HepG2 (cell line): ENCODE measurements around the gene ALG8. TPM values are rescaled to one million over a fixed set of nuclear protein-coding genes. Genes with fewer than 3 reads are reported as not detected.

ENCODE experiments used
- BCL6 ChIP-seq: IDR thresholded peaks from 2 replicates; pipeline ENCODE4 v1.6.1; 2016; ENCODE audit warnings: missing genetic modification reagents, missing compliant biosample characterization
- CEBPG ChIP-seq: IDR thresholded peaks from 2 replicates; pipeline ENCODE4 v1.6.1; 2016
- CREB1 ChIP-seq, 2 experiments: fragments of 450-650 bp in 1 of 2; IDR thresholded peaks; 2 replicates each; pipeline ENCODE4 v1.6.1; 2016 to 2017; ENCODE audit warnings: control low read depth in 1 of 2, mild to moderate bottlenecking in 1 of 2, missing compliant biosample characterization in 1 of 2, missing genetic modification characterization in 1 of 2
- FLYWCH1 ChIP-seq: sonication (generic); formaldehyde crosslinking; IDR thresholded peaks from 2 replicates; pipeline ENCODE4 v1.8.1; 2023; ENCODE audit warnings: mild to moderate bottlenecking, missing genetic modification reagents
- FOXP1 ChIP-seq, 2 experiments: fragments of 450-650 bp in 1 of 2; IDR thresholded peaks; 2 replicates each; pipeline ENCODE4 v1.6.1; 2017 to 2018; ENCODE audit warnings: antibody characterized with exemption in 1 of 2
- JDP2 ChIP-seq: sonication (generic); formaldehyde crosslinking; IDR thresholded peaks from 2 replicates; pipeline ENCODE4 v1.8.1; 2022; ENCODE audit warnings: missing genetic modification reagents, borderline replicate concordance
- KLF16 ChIP-seq, 2 experiments: sonication (generic) in 1 of 2; formaldehyde crosslinking in 1 of 2; IDR thresholded peaks; 2 replicates each; pipeline versions ENCODE4 v1.6.1 to v1.8.0; 2016 to 2023; ENCODE audit warnings: missing genetic modification reagents in 2 of 2, missing compliant biosample characterization in 1 of 2
- NR2F2 ChIP-seq: IDR thresholded peaks from 2 replicates; pipeline ENCODE4 v1.6.1; 2012; ENCODE audit warnings: low read depth, inconsistent platforms, borderline replicate concordance
- PCBP1 ChIP-seq: fragments of 200-400 bp; formaldehyde crosslinking; IDR thresholded peaks from 2 replicates; pipeline ENCODE4 v1.6.1; 2017; ENCODE audit warnings: mild to moderate bottlenecking, low read depth, low read length, borderline replicate concordance
- POGZ ChIP-seq: sonication (generic); formaldehyde crosslinking; IDR thresholded peaks from 2 replicates; pipeline ENCODE4 v1.4.0; 2020; ENCODE audit warnings: mild to moderate bottlenecking, missing genetic modification reagents
- RBFOX2 ChIP-seq: fragments of 200-400 bp; formaldehyde crosslinking; IDR thresholded peaks from 2 replicates; pipeline ENCODE4 v1.6.1; 2017; ENCODE audit warnings: low read depth, mild to moderate bottlenecking, low read length
- TARDBP ChIP-seq: sonication (generic); formaldehyde crosslinking; IDR thresholded peaks from 2 replicates; pipeline ENCODE4 v1.8.0; 2022; ENCODE audit warnings: mild to moderate bottlenecking, missing genetic modification reagents
- TBX2 ChIP-seq: sonication (generic); formaldehyde crosslinking; IDR thresholded peaks from 2 replicates; pipeline ENCODE4 v1.5.0; 2020; ENCODE audit warnings: missing genetic modification reagents, mild to moderate bottlenecking, borderline replicate concordance
- TCF12 ChIP-seq, 2 experiments: fragments of 450-650 bp in 1 of 2; sonication (generic) in 1 of 2; formaldehyde crosslinking in 1 of 2; IDR thresholded peaks; 2 replicates each; pipeline versions ENCODE4 v1.6.1 to v1.8.0; 2017 to 2022; ENCODE audit warnings: antibody characterized with exemption in 1 of 2, mild to moderate bottlenecking in 1 of 2, missing genetic modification reagents in 1 of 2, moderate library complexity in 1 of 2
- THAP11 ChIP-seq: IDR thresholded peaks from 2 replicates; pipeline ENCODE4 v1.6.1; 2016; ENCODE audit warnings: missing biosample characterization, missing genetic modification reagents
- ZMYM4 ChIP-seq: sonication (generic); formaldehyde crosslinking; IDR thresholded peaks from 2 replicates; pipeline ENCODE4 v1.8.1; 2023; ENCODE audit warnings: mild to moderate bottlenecking, missing genetic modification reagents
- ZNF24 ChIP-seq: fragments of 450-650 bp; IDR thresholded peaks from 2 replicates; pipeline ENCODE4 v1.6.1; 2017; ENCODE audit warnings: antibody characterized with exemption, mild to moderate bottlenecking
- ZNF274 ChIP-seq: sonication (generic); formaldehyde crosslinking; IDR thresholded peaks from 2 replicates; pipeline ENCODE4 v1.5.1; 2020; ENCODE audit warnings: mild to moderate bottlenecking, missing genetic modification reagents
- ZNF510 ChIP-seq: sonication (generic); formaldehyde crosslinking; IDR thresholded peaks from 2 replicates; pipeline ENCODE4 v1.4.0; 2020; ENCODE audit warnings: low read depth, mild to moderate bottlenecking, missing genetic modification reagents
- ZNF605 ChIP-seq: sonication (generic); formaldehyde crosslinking; IDR thresholded peaks from 2 replicates; pipeline ENCODE4 v1.8.0; 2022; ENCODE audit warnings: mild to moderate bottlenecking, missing genetic modification reagents
- ZNF772 ChIP-seq: sonication (generic); formaldehyde crosslinking; IDR thresholded peaks from 2 replicates; pipeline ENCODE4 v1.5.0; 2020; ENCODE audit warnings: mild to moderate bottlenecking, missing genetic modification reagents
- ZNF781 ChIP-seq: sonication (generic); formaldehyde crosslinking; IDR thresholded peaks from 2 replicates; pipeline ENCODE4 v1.5.1; 2020; ENCODE audit warnings: borderline replicate concordance, mild to moderate bottlenecking, missing genetic modification reagents; ENCODE audit errors: not compliant biosample characterization
- ZSCAN25 ChIP-seq: sonication (generic); formaldehyde crosslinking; IDR thresholded peaks from 2 replicates; pipeline ENCODE4 v1.8.0; 2022; ENCODE audit warnings: mild to moderate bottlenecking, missing genetic modification reagents
- polyA plus RNA-seq, 8 experiments: library from polyadenylated mRNA; depleted of rRNA in 3 of 8; stranded (reverse) in 7 of 8; unstranded in 1 of 8; fragments of >200 nt; fragmentation: Illumina TruSeq in 4 of 8; extraction: Trizol in 4 of 8; gene quantifications; 2 replicates each; pipeline versions ENCODE4 v1.2.1 to v1.2.3, GENCODE V29; 2011 to 2016; ENCODE audit warnings: low read depth in 4 of 8, missing spikeins in 1 of 8, mixed read lengths in 1 of 8; ENCODE audit not compliant: insufficient read depth in 1 of 8
- total RNA-seq, 5 experiments: library from RNA; depleted of rRNA; stranded (reverse); fragments of >200 nt; fragmentation: Illumina TruSeq; extraction: Trizol; gene quantifications; 2 replicates each; pipeline ENCODE4 v1.2.3, GENCODE V29; 2016; ENCODE audit warnings: low read depth in 1 of 5
- TF ChIP-seq, protein P1 (sequence below): sonication (generic); formaldehyde crosslinking; conservative IDR thresholded peaks from 2 replicates; pipeline ENCODE4 v1.4.0; 2020; ENCODE audit warnings: missing genetic modification reagents

ALG8 gene
- total and polyA plus RNA-seq, 2 of the 13 experiments (the other 11 are each of a cell fraction or from before 2014, with no cell fraction given) = 75.8 to 88.0 TPM

DNA sequence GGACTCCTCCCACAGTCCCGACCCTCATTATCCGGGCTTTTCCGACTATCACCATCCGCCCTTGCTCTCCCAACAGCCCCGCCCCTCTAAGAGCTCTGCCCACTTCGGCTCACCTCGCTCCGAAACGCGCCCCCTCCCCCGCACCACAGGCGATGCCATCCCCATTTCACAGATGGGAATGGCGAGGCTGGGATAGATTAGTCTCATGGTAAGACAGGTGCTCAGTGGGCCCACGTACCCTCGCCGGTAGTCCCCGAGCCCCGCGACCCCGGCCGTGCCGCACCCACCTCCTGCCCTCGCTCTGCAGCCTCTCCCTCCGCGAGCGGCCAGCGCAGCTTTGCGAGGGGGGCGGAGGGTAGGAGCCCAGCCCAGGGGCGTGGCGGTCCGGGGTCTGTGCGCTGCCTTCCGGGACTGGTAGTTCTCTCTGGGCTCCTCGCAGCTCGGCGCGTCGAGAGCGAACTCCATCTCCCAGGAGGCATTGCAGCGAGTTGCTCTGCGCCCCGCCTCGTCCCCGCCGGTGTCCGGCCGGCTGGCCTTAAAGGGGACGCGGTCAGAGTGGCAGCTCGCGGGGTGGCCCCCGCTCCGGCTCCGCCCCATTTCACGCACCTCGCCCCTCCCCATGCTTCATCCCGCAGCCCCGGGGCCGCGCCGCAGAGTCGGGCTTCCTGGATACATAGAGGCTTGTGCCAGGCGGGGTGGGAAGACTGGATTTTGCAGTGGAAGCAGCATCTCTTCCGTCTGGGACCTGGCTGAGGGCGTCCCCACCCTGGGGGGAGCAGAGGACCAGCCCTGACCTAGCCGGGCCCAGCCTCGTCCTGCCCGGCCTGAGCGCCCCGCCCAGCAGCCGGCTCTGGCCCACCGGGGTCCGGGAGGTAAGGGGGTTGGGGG is 49.1 kb upstream of the ALG8 start, which contains the start of the genes KCTD21 and USP35 (continued):
- TF ChIP-seq CREB1 (IDR thresholded peaks at IDR 0.05) = peak; percentile 75
- peak; percentile 72; the same call in 1 of the 2 replicates for TF ChIP-seq CREB1 (CRISPR knock-in tag; IDR thresholded peaks at IDR 0.05)
- TF ChIP-seq FOXP1 (IDR thresholded peaks at IDR 0.05) = no peak
- 0 out of 2 replicates have a peak, but pooled peaks have one; percentile 3 for TF ChIP-seq FOXP1 (CRISPR knock-in tag; IDR thresholded peaks at IDR 0.05)
- TF ChIP-seq RBFOX2 = peak; percentile 89
- peak; percentile 64; the same call in 1 of the 2 replicates for TF ChIP-seq ZMYM4 (CRISPR knock-in tag)
- peak; percentile 99 for TF ChIP-seq THAP11 (CRISPR knock-in tag)
- TF ChIP-seq TARDBP (CRISPR knock-in tag) = no peak
- TF ChIP-seq POGZ = peak; percentile 90
- no peak for TF ChIP-seq TCF12 (IDR thresholded peaks at IDR 0.05)
- TF ChIP-seq TCF12 (CRISPR knock-in tag; IDR thresholded peaks at IDR 0.05) = 0 out of 2 replicates have a peak, but pooled peaks have one; percentile 48
- TF ChIP-seq FLYWCH1 = no peak
- 0 out of 2 replicates have a peak, but pooled peaks have one; percentile 60 for TF ChIP-seq ZNF24
- no peak; the same call in 1 of the 2 replicates for TF ChIP-seq BCL6 (CRISPR knock-in tag)
- TF ChIP-seq CEBPG = peak; percentile 45
- TF ChIP-seq PCBP1 = peak; percentile 79; the same call in 1 of the 2 replicates
- peak; percentile 84; the same call in 1 of the 2 replicates for TF ChIP-seq ZNF605 (CRISPR knock-in tag)
- TF ChIP-seq ZSCAN25 (CRISPR knock-in tag) = peak; percentile 41; the same call in 1 of the 2 replicates
- TF ChIP-seq ZNF781 = peak; percentile 65
- TF ChIP-seq NR2F2 = no peak
- peak; percentile 61 for TF ChIP-seq ZNF772
- TF ChIP-seq, protein P1, sequence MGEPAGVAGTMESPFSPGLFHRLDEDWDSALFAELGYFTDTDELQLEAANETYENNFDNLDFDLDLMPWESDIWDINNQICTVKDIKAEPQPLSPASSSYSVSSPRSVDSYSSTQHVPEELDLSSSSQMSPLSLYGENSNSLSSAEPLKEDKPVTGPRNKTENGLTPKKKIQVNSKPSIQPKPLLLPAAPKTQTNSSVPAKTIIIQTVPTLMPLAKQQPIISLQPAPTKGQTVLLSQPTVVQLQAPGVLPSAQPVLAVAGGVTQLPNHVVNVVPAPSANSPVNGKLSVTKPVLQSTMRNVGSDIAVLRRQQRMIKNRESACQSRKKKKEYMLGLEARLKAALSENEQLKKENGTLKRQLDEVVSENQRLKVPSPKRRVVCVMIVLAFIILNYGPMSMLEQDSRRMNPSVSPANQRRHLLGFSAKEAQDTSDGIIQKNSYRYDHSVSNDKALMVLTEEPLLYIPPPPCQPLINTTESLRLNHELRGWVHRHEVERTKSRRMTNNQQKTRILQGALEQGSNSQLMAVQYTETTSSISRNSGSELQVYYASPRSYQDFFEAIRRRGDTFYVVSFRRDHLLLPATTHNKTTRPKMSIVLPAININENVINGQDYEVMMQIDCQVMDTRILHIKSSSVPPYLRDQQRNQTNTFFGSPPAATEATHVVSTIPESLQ (CRISPR knock-in tag) = peak; percentile 28; the same call in 1 of the 2 replicates
- TF ChIP-seq JDP2 (CRISPR knock-in tag) = no peak
- TF ChIP-seq KLF16 (CRISPR knock-in tag; IDR thresholded peaks at IDR 0.05) = peak in 1 of 2 experiments; percentile 88; a peak in 2 of 4 replicates
- peak; percentile 71 for TF ChIP-seq TBX2
- peak; percentile 79; the same call in 1 of the 2 replicates for TF ChIP-seq ZNF274 (CRISPR knock-in tag)
- TF ChIP-seq ZNF510 (CRISPR knock-in tag) = peak; percentile 82; the same call in 1 of the 2 replicates
